Osteocyte (in vitro differentiated cells): ENCODE data around the gene HOXB13. TPM values are rescaled to one million over a fixed set of nuclear protein-coding genes. Genes with fewer than 3 reads are reported as not detected.

Source experiments
- DNase-seq: peaks from one replicate; pipeline ENCODE4 v3.0.0; 2021; ENCODE audit warnings: mixed read lengths; ENCODE audit not compliant: unreplicated experiment; ENCODE audit errors: extremely low spot score
- H3K27ac Mint-ChIP-seq: one replicate; pipeline ENCODE4 v1.8.0; 2021; ENCODE audit warnings: mild to moderate bottlenecking, mixed read lengths; ENCODE audit not compliant: unreplicated experiment
- H3K27me3 Mint-ChIP-seq: one replicate; pipeline ENCODE4 v1.8.0; 2021; ENCODE audit warnings: mixed read lengths; ENCODE audit not compliant: unreplicated experiment
- H3K36me3 Mint-ChIP-seq: one replicate; pipeline ENCODE4 v1.8.0; 2021; ENCODE audit warnings: mixed read lengths; ENCODE audit not compliant: unreplicated experiment
- H3K4me1 Mint-ChIP-seq: one replicate; pipeline ENCODE4 v1.8.0; 2021; ENCODE audit warnings: mixed read lengths; ENCODE audit not compliant: unreplicated experiment
- H3K4me3 Mint-ChIP-seq: one replicate; pipeline ENCODE4 v1.8.0; 2021; ENCODE audit warnings: mild to moderate bottlenecking, moderate library complexity, mixed read lengths; ENCODE audit not compliant: unreplicated experiment
- H3K9me3 Mint-ChIP-seq: one replicate; pipeline ENCODE4 v1.8.0; 2021; ENCODE audit warnings: mixed read lengths; ENCODE audit not compliant: unreplicated experiment
- total RNA-seq: library from RNA; stranded (reverse); gene quantifications from 2 replicates; pipeline ENCODE4 v1.2.1, GENCODE V29; 2021
- TF ChIP-seq, protein P1 (sequence below): fragments of 200-600 bp; sonication (generic); IDR thresholded peaks from 2 replicates; pipeline ENCODE4 v1.5.0; 2021; ENCODE audit warnings: antibody characterized with exemption, mild to moderate bottlenecking, moderate library complexity

The HOXB13 gene
- total RNA-seq, 1 donor from 2014 or later: not detected

DNA sequence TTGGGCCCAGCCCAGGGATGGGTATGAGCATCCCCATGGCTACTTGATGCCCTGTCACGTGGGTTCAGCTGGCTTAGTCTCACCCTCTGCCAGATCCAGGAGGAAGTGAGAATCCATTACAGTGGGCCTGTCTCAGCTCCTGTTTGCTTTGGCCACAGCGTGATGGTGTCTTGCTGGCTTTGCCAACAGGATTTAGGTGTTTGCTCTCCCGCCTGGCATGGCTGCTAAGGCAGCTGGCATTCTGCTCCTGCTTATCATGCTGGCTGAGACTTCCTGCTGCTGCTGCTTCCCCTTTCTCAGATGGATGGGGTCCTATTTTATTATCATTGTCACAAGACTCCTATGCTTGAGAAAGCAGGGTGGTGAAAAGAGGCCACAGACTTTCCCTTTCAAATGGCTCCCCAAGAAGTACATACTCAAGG, 28.3 kb upstream of the HOXB13 start:
- H3K27me3 Mint-ChIP-seq: peaks cover 85% of the 10 kb centered on the region
- H3K9me3 Mint-ChIP-seq: no peaks in the 10 kb centered on the region
- no peak for DNase-seq
- H3K27ac Mint-ChIP-seq: no peak overlapping the region
- no peaks in the 10 kb centered on the region for H3K4me1 Mint-ChIP-seq
- H3K36me3 Mint-ChIP-seq: no peaks in the 10 kb centered on the region
- TF ChIP-seq, protein P1, sequence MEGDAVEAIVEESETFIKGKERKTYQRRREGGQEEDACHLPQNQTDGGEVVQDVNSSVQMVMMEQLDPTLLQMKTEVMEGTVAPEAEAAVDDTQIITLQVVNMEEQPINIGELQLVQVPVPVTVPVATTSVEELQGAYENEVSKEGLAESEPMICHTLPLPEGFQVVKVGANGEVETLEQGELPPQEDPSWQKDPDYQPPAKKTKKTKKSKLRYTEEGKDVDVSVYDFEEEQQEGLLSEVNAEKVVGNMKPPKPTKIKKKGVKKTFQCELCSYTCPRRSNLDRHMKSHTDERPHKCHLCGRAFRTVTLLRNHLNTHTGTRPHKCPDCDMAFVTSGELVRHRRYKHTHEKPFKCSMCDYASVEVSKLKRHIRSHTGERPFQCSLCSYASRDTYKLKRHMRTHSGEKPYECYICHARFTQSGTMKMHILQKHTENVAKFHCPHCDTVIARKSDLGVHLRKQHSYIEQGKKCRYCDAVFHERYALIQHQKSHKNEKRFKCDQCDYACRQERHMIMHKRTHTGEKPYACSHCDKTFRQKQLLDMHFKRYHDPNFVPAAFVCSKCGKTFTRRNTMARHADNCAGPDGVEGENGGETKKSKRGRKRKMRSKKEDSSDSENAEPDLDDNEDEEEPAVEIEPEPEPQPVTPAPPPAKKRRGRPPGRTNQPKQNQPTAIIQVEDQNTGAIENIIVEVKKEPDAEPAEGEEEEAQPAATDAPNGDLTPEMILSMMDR: no peak
- H3K4me3 Mint-ChIP-seq: no peak overlapping the region

DNA sequence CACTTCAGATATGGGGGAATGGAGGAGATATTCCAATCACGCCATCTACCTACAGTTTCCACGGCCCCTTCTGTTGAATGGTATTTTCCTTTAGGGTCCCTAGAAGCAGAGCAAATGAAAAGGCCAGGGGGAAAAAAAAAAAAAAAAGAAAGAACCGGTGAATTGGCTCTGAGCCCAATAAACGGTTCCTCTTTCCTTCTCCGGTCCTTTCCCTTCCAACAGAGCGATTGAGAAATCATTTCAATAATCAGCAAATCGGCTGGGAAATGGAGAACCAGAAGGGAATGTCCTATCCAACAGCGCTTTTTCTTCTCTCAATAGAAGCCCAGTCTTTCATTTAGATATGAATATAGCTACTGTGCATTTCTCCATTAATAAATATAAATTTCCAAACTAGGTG, 26.8 kb upstream of the HOXB13 start:
- Mint-ChIP-seq H3K4me1 (no peaks in the 10 kb centered on the region), H3K27ac (no peak overlapping the region), H3K27me3 (peaks cover 87% of the 10 kb centered on the region), H3K4me3 (no peak overlapping the region), H3K36me3 (no peaks in the 10 kb centered on the region), H3K9me3 (no peaks in the 10 kb centered on the region)
- no peak for DNase-seq
- TF ChIP-seq, protein P1: no peak

DNA sequence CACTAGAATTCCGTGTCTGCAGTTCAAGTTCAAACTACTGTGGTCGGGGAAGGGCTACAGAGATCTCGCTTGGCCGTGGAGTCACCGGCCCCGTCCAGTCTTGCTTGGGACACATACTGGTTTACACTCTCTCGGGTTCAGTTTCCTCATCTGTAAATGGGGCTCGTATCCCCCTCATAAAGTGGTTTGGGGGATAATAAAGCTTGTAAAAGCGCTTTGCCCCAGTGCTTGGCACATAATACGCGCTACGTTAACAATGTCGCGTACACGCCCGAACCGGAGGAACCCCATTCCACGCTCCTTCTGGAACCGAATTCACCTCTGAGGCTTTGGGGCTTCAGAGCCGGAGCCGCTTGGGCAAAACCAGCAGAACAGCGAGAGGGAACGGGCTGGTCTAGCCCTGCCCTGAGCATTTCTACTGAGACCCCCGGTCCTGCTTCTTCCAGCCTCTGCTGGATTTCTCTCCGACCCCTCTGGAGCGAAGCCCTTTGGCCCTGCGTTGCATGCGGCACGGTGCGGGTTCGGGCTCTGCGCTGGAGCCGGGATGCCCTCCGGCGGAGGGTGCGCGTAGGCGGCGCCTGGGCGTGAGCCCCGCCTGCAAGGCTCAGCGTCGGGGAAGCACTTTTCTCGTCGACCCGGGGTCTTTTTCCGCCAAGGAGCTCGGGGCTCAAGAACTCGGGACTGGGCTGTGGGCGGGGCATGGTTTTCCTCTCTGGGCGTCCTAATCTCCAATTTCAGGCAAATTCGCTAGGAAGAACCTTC, 26.1 kb upstream of the HOXB13 start:
- Mint-ChIP-seq H3K27me3 (peaks cover 89% of the 10 kb centered on the region), H3K27ac (no peak overlapping the region), H3K4me1 (no peaks in the 10 kb centered on the region), H3K4me3 (no peak overlapping the region), H3K36me3 (no peaks in the 10 kb centered on the region), H3K9me3 (no peaks in the 10 kb centered on the region)
- no peak for DNase-seq
- TF ChIP-seq, protein P1: no peak

DNA sequence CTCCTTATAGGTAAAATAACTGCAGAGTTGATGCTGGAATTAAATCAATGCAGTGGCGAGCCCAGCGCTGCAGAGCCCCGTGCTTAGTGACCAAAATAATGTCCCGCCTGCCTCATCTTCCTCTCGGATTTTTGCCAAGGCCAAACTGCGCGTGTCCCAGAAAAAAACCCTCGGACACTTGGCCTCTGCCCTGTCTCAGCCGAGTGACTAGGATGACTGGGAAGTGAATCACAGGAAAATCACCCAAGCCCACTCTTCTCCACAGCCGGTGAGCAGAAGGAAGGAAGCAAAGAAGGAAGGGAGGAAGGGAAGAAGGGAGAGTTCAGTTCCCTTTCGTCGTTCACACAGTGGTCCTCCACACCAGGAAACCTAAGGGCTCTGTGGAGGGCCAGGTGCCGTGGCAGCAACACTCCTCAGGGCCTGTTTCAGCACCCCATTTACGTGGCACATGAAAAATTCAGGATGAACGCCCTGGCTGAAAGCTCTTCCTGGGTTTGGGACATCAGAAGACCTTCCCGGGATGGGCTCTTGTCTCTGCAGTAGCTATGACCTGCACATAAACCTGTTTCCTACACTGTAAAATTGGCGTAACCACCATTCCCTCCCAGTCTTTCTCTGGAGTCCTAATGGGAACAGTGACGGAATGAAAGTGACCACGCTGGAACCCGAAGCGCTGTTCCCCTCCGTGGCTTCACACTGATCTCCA, 25.4 kb upstream of the HOXB13 start:
- no peak for DNase-seq
- Mint-ChIP-seq H3K36me3 (no peaks in the 10 kb centered on the region), H3K9me3 (no peaks in the 10 kb centered on the region), H3K27me3 (peaks cover 89% of the 10 kb centered on the region), H3K27ac (no peak overlapping the region), H3K4me3 (no peak overlapping the region), H3K4me1 (no peaks in the 10 kb centered on the region)
- TF ChIP-seq, protein P1: no peak
